A549 (cell line): Measurements from ENCODE around the gene VGF.

Experiments used
- EP300 ChIP-seq, 2 experiments: fragments of >200 bp; sonication (Bioruptor Twin); formaldehyde crosslinking; IDR thresholded peaks; 2 replicates in 1 of 2; 3 replicates in 1 of 2; pipeline ENCODE4 v1.6.1; 2016 to 2017
- POLR2A ChIP-seq: IDR thresholded peaks from 2 replicates; pipeline ENCODE4 v1.6.1; 2012; ENCODE audit warnings: mild to moderate bottlenecking, low read length
- POLR2AphosphoS2 ChIP-seq: conservative IDR thresholded peaks from 2 replicates; pipeline ENCODE4 v1.6.1; 2012; ENCODE audit warnings: low read length, improper control_type of control experiment, inconsistent platforms
- TF ChIP-seq, protein P1 (sequence below): fragments of >200 bp; sonication (Bioruptor Twin); formaldehyde crosslinking; IDR thresholded peaks from 3 replicates; pipeline ENCODE4 v1.5.1; 2016

DNA sequence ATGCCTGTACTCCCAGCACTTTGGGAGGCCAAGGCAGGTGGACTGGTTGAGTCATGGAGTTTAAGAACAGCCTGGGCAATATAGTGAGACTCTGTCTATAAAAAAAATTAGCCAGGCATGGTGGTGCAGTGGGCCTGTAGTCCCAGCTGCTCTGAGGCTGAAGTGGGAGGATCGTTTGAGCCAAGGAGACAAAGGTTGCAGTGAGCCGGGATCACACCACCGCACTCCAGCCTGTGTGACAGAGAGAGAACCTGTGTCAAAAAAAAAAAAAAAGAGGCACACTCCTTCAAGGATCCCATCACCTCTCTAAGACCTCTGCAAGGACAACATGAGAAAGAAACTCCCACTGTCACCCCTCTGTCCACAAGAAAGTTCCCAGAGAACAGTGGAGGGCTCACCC is 10.3 kb upstream of the VGF start:
- TF ChIP-seq, protein P1, sequence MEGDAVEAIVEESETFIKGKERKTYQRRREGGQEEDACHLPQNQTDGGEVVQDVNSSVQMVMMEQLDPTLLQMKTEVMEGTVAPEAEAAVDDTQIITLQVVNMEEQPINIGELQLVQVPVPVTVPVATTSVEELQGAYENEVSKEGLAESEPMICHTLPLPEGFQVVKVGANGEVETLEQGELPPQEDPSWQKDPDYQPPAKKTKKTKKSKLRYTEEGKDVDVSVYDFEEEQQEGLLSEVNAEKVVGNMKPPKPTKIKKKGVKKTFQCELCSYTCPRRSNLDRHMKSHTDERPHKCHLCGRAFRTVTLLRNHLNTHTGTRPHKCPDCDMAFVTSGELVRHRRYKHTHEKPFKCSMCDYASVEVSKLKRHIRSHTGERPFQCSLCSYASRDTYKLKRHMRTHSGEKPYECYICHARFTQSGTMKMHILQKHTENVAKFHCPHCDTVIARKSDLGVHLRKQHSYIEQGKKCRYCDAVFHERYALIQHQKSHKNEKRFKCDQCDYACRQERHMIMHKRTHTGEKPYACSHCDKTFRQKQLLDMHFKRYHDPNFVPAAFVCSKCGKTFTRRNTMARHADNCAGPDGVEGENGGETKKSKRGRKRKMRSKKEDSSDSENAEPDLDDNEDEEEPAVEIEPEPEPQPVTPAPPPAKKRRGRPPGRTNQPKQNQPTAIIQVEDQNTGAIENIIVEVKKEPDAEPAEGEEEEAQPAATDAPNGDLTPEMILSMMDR, result no peak
- TF ChIP-seq EP300 (IDR thresholded peaks at IDR 0.05) (no peak), POLR2AphosphoS2 (no peak), POLR2A (no peak)
